Measurements from ENCODE around the gene BLM. TPM values are rescaled to one million over a fixed set of nuclear protein-coding genes. Genes with fewer than 3 reads are reported as not detected.

Gene BLM
- polyA plus RNA-seq, 1 experiment: 2.1 TPM

GRCh38 chr15:90826886-90827435, 109.8 kb downstream of the BLM start:
- Histone ChIP-seq H3K9me3 (ENCODE audit: control insufficient read depth, insufficient read depth, low read length) (peaks cover 9% of the 10 kb centered on the region; the same call in 1 of the 2 replicates), H3K27ac (ENCODE audit: low read depth, low read length) (no peak overlapping the region), H3K27me3 (ENCODE audit: control insufficient read depth, insufficient read depth, low read length) (peaks cover 7% of the 10 kb centered on the region), H3K4me3 (ENCODE audit: low read depth, low read length) (no peak overlapping the region)
- CTCF ChIA-PET: interaction anchor here (1.0 kb wide), 1 partner anchor 13 kb away, joined by 3 read pairs; no protein-coding TSS in a partner anchor
- no peak for TF ChIP-seq CTCF (IDR thresholded peaks at IDR 0.05; ENCODE audit: low read depth, low read length)
- POLR2A ChIA-PET: no interaction called here
- DNase-seq (ENCODE audit: low read depth, low spot score): no peak

- CTCF ChIA-PET: no interaction called here
- DNase-seq (ENCODE audit: low read depth, low spot score): no peak
- POLR2A ChIA-PET: no interaction called here
- Histone ChIP-seq H3K27ac (ENCODE audit: low read depth, low read length) (no peak overlapping the region), H3K4me3 (ENCODE audit: low read depth, low read length) (no peak overlapping the region), H3K9me3 (ENCODE audit: control insufficient read depth, insufficient read depth, low read length) (peaks cover 9% of the 10 kb centered on the region; the same call in 1 of the 2 replicates), H3K27me3 (ENCODE audit: control insufficient read depth, insufficient read depth, low read length) (peaks cover 7% of the 10 kb centered on the region)
- TF ChIP-seq CTCF (IDR thresholded peaks at IDR 0.05; ENCODE audit: low read depth, low read length): no peak
Observed at GRCh38 chr15:90828111-90828510, 111.0 kb downstream of the BLM start.

- no peak for TF ChIP-seq CTCF (IDR thresholded peaks at IDR 0.05; ENCODE audit: low read depth, low read length)
- H3K27me3 ChIP-seq (ENCODE audit: control insufficient read depth, insufficient read depth, low read length): peaks cover 4% of the 10 kb centered on the region
- peaks cover 9% of the 10 kb centered on the region; the same call in 1 of the 2 replicates for H3K9me3 ChIP-seq (ENCODE audit: control insufficient read depth, insufficient read depth, low read length)
- no peak overlapping the region for H3K4me3 ChIP-seq (ENCODE audit: low read depth, low read length)
- ChIA-PET POLR2A (no interaction called here), CTCF (no interaction called here)
- DNase-seq (ENCODE audit: low read depth, low spot score): no peak
- H3K27ac ChIP-seq (ENCODE audit: low read depth, low read length): no peak overlapping the region
Observed at GRCh38 chr15:90829126-90829525, 112.0 kb downstream of the BLM start.

- H3K9me3 ChIP-seq (ENCODE audit: control insufficient read depth, insufficient read depth, low read length): peaks cover 9% of the 10 kb centered on the region; the same call in 1 of the 2 replicates
- H3K27me3 ChIP-seq (ENCODE audit: control insufficient read depth, insufficient read depth, low read length): peaks cover 5% of the 10 kb centered on the region
- POLR2A ChIA-PET: no interaction called here
- no peak for TF ChIP-seq CTCF (IDR thresholded peaks at IDR 0.05; ENCODE audit: low read depth, low read length)
- CTCF ChIA-PET: interaction anchor here (0.7 kb wide), 1 partner anchor 104 kb away, joined by 3 read pairs; no protein-coding TSS in a partner anchor
- no peak for DNase-seq (ENCODE audit: low read depth, low spot score)
- H3K4me3 ChIP-seq (ENCODE audit: low read depth, low read length): no peak overlapping the region
- H3K27ac ChIP-seq (ENCODE audit: low read depth, low read length): no peak overlapping the region
Observed at GRCh38 chr15:90829942-90830440, 112.8 kb downstream of the BLM start.

GRCh38 chr15:90834626-90835025, 117.5 kb downstream of the BLM start:
- POLR2A ChIA-PET: no interaction called here
- no peak overlapping the region for H3K4me3 ChIP-seq (ENCODE audit: low read depth, low read length)
- DNase-seq (ENCODE audit: low read depth, low spot score): no peak
- H3K27me3 ChIP-seq (ENCODE audit: control insufficient read depth, insufficient read depth, low read length): peaks cover 4% of the 10 kb centered on the region
- no peak overlapping the region for H3K27ac ChIP-seq (ENCODE audit: low read depth, low read length)
- CTCF ChIA-PET: no interaction called here
- no peak for TF ChIP-seq CTCF (IDR thresholded peaks at IDR 0.05; ENCODE audit: low read depth, low read length)
- H3K9me3 ChIP-seq (ENCODE audit: control insufficient read depth, insufficient read depth, low read length): no peaks in the 10 kb centered on the region; the same call in 1 of the 2 replicates
